Hematopoietic multipotent progenitor cell (in vitro differentiated cells): ENCODE results near the gene HYDIN. TPM values are rescaled to one million over a fixed set of nuclear protein-coding genes. Genes with fewer than 3 reads are reported as not detected.
"Not testable (repeated sequence)": the region's sequence is repeated elsewhere in the genome, so short reads cannot be mapped to it uniquely, and the experiment has no call there.

Source experiments
- DNase-seq, 3 donors: peaks; one replicate each; pipeline ENCODE4 v3.0.0-alpha.2; 2011 to 2015; ENCODE audit warnings: low read depth in 2 of 3, low spot score in 2 of 3
- total RNA-seq: library from RNA; depleted of rRNA; stranded (reverse); fragments of >200 nt; gene quantifications from one replicate; pipeline ENCODE4 v1.2.3, GENCODE V29; 2012

HYDIN gene
- total RNA-seq, 1 donor, result 0.27 TPM

GRCh38 chr16:70884652-70885051 lies 345.9 kb downstream of the HYDIN start:
- DNase-seq, result not testable (repeated sequence)

- not testable (repeated sequence) for DNase-seq
Measured at GRCh38 chr16:70882311-70882710, 348.2 kb downstream of the HYDIN start.

- not testable (repeated sequence) for DNase-seq
Measured at GRCh38 chr16:70877895-70878294, 352.6 kb downstream of the HYDIN start.

- DNase-seq, result not testable (repeated sequence)
Measured at GRCh38 chr16:70876442-70876841, 354.1 kb downstream of the HYDIN start.

GRCh38 chr16:70864698-70865097 lies 365.8 kb downstream of the HYDIN start:
- not testable (repeated sequence) for DNase-seq

- not testable (repeated sequence) for DNase-seq
Measured at GRCh38 chr16:70861996-70862395, 368.5 kb downstream of the HYDIN start.

GRCh38 chr16:70851299-70851698 lies 379.2 kb downstream of the HYDIN start:
- not testable (repeated sequence) for DNase-seq

GRCh38 chr16:70823498-70824118 lies 406.9 kb downstream of the HYDIN start:
- not testable (repeated sequence) for DNase-seq

- not testable (repeated sequence) for DNase-seq
Measured at GRCh38 chr16:70822734-70823133, 407.8 kb downstream of the HYDIN start.

GRCh38 chr16:70818088-70818487 lies 412.4 kb downstream of the HYDIN start:
- DNase-seq, result not testable (repeated sequence)

- DNase-seq, result no peak
Measured at GRCh38 chr16:70809392-70810060, 421.0 kb downstream of the HYDIN start.

GRCh38 chr16:70808371-70808770 lies 422.2 kb downstream of the HYDIN start:
- no peak for DNase-seq

- no peak for DNase-seq
Measured at GRCh38 chr16:70805787-70806186, 424.7 kb downstream of the HYDIN start.

GRCh38 chr16:70805380-70805779 lies 425.1 kb downstream of the HYDIN start:
- DNase-seq, result no peak

GRCh38 chr16:70804734-70805169 lies 425.8 kb downstream of the HYDIN start:
- DNase-seq, result no peak

GRCh38 chr16:70804153-70804733 lies 426.3 kb downstream of the HYDIN start:
- DNase-seq, result no peak

GRCh38 chr16:70803319-70803718 lies 427.2 kb downstream of the HYDIN start:
- no peak for DNase-seq

GRCh38 chr16:70801611-70802010 lies 428.9 kb downstream of the HYDIN start:
- no peak for DNase-seq

- DNase-seq, result peak; percentile 90 to 94 (median 93)
Measured at GRCh38 chr16:70800781-70801480, 429.6 kb downstream of the HYDIN start, which contains the start of gene VAC14. Gene VAC14 (minus strand): TSS chr16:70801158. CDS start chr16:70800900, 258 bp downstream.

- no peak for DNase-seq
Measured at GRCh38 chr16:70800311-70800710, 430.2 kb downstream of the HYDIN start.

GRCh38 chr16:70796301-70796700 lies 434.2 kb downstream of the HYDIN start:
- no peak for DNase-seq
